ENCODE measurements around the gene PTPN7.
A peak's percentile ranks its signal among the peaks of the same experiment; 100 is the strongest.
"Not testable (repeated sequence)": the region's sequence is repeated elsewhere in the genome, so short reads cannot be mapped to it uniquely, and the experiment has no call there.

PTPN7 gene

DNA sequence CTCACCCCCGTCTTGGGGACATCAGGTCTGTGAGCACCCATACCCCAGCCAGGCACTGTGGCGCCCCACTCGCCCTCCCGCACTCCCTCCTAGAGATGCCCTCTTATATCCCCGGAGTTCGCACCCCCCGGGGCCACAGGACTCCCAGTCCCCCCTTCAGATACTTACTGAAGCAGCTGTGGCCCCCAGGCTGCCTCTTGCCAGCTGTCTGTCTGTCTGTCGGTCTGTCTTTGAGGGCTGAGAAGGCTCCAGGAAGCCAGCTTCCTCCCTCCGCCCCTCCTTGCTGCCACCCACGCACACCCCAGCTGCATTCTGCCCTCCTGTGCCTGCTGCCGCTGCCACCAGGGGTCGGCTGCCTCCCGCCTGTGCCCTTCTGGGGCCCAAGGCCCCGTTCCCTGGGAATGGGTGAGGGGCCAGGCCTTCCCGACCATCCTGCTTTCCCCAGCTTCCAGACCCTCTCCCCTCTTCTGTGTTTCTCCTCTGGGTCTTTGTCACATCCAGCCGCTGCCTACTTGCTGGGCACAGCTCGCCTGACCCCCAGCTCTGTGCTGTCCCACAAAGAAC lies at the start of gene PTPN7:
Gene PTPN7 (minus strand): TSS at position 226 of the 564 bp plus-strand sequence. CDS start 1,200 bp downstream, outside the sequence.
- DNase-seq (ENCODE audit: low read depth in 2 of 2), result peak; percentile 72 to 84

DNA sequence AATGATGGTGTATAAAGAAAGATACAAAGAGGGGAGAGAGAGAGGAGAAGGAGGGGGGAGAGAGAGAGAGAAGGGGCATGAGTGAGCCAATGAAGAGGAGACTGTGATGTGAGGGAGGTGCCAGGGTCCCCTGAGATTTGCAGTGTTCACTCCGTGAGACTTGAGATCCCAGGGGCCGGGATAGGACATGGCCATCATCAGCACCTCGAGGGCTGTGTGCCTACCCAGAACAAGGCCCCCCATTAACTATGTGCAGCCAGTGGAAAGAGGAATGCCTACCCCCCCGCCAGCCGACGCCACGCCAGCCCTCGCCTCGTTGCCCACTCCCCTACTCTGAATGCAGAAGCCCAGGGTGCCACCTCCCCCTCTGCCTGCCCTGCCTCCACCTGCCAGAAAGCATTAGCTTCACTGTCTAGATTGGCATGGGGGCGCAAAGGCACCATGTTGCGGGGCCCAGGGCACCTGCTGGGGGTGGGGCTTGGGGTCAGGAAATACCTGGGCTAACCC lies 48.0 kb upstream of the PTPN7 start:
- no peak for DNase-seq (ENCODE audit: low read depth in 2 of 2)

DNA sequence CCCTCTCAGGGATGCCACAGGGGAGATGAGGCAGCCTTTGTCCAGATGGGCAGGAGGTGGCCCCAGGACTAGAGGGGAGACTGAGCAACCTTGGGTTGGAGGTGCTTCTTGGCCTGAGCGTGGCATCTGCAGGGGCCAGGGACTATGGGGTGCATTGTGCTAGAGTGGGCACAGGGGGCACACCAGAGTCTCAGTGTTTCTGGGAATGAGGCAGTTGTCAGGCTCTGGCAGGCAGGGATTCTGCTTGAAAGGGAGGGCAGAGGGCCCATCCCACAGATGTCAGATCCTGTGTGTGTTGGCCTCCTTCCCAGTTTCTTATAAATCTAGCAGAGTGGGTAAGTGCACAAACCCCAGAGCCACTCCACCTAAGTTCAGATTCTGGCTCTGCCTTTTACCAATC lies 46.9 kb upstream of the PTPN7 start:
- DNase-seq (ENCODE audit: low read depth in 2 of 2), result no peak

DNA sequence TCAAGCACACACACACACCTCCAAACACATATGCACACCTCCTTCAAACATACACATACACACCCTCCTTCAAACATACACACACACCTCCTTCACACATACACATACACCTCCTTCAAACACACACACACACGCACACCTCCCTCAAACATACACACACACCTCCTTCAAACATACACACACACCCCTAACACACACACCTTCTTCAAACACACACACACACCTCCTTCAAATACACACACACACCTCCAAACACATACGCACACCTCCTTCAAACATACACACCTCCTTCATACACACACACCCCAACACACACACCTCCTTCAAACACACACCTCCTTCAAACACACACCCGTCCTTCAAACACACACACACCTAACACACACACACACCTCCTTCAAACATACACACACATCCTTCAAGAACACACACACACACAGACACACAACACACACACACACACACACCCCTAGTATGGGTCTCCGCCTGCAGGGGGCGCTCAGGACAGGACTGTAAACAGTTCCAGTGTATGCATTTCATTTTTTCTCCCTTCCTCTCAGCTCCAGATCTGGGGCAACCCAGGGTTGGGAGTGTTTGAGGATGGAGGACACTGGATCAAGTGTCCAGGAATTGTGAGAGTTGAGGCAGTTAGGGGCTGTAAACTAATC lies 45.3 kb upstream of the PTPN7 start:
- no peak for DNase-seq (ENCODE audit: low read depth in 2 of 2)

DNA sequence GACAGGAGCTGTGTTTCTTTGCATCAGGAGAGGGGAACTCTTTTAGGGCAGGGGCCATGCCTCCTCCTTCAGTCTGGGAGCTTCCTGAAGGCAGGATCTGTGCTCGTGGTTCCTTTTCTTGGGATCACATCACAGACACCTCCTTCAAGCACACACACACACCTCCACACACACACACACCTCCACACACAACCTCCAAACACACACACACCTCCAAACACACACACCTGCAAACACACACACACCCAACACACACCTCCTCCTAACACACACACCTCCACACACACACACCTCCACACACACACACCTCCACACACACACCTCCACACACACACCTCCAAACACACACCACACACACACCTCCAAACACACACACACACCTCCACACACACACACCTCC lies 43.7 kb upstream of the PTPN7 start:
- no peak for DNase-seq (ENCODE audit: low read depth in 2 of 2)

DNA sequence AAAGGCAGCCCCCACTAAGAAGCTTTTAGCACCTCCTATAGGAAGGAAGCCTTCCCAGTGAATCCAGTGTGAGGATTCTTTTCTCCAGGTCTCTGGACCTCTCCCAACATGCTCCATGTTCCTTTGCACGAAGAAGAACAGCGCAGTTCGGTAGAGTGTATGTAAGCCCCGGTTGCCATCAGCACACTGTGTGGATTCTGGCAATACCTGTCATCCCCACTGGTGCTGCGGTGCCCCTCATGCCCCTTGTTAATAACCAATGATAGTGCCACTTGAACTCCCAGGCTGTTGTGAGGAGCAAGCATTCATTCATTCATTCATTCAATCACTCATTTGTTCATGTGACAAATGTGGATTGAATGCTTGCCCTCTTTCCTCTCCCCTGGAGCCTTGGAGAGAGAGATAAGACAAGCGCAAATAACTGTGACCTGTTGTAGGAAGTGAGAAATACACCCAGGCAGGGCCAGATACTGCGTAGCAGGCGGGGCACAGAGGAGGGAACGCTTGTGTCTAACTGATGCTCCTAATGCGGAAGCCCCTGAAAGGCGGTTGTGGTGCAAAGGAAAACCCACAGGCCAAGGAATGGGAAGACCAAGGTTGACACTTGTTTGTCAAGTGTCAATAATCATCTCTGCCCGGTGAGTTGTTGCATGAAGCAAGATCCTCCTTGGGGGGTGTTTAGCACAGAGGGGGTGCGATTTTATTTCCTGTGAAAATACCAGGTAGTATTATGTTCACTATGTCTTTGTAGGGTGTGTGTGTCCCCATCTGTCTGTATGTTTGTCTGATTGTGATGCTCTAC lies 43.0 kb upstream of the PTPN7 start:
- peak in 1 of 2 donors; percentile 11 for DNase-seq (ENCODE audit: low read depth in 2 of 2)

DNA sequence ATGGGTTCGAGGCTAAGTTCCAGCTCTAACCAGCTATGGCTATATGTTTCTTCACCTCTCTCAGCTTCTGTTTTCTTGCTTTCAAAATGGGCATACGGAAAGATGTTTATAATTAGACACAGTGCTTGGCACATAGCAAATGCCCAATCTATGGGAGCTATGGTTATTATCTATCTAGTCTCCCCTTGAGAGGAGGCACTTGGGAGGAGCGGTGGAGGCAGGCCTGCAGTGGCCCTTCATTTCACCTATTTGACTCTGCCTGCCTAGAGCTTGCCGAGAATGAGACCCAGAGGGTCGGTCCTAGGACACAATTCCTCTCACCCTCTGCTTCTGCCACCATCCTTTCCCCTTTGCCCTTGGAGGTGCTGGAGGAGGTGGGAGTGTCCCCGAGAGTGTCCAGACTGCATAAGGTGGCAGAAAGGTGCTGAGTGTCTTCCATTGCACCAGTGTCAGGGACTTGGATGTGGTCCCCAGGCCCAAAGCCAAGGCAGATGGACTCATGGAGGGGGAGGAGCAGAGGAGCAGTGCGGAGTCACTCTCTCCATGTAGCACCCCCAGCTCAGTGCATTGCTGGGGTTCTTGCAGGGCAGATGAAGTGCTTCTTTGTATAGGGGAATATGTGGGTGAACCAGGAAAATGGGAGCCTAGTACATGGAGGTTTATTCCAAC lies 42.2 kb upstream of the PTPN7 start:
- no peak for DNase-seq (ENCODE audit: low read depth in 2 of 2)

DNA sequence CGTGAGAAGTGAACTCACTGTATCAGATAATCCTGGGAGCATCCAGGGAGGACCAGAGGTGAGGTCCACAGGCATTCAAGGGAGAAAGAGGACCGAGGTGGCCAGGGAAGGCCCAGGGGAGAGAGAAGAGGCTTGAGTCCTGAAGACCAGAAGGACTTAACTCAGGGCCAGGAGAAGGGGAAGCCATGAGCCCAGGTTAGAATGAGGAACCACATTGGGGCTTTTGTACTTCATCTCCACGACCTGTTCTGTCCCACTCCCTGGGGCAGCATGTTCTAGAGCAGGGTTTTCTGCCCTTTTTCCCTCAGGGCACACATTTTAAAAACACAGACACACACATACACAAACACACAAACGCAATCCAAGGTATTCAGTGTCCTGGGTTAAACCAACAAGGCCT lies 41.6 kb upstream of the PTPN7 start:
- no peak for DNase-seq (ENCODE audit: low read depth in 2 of 2)

DNA sequence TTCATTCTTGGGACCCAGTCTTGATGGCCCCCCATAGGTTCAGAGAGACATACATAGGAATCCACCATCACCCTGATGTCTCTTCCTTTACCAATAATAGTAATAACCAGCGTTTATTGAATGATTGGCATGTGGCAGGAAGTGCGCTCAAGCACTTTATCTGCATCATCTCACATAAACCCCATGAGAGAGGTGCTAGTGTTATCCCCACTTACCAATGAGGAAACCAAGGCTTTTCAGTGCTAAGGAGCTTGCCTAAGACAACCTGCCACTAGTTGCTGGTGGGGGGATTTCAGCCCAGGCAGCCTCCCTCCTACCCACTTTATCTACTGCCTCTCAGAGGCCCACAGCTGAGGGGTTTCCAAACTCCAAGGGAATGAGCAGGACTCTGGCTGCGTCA lies 40.9 kb upstream of the PTPN7 start:
- DNase-seq (ENCODE audit: low read depth in 2 of 2), result no peak

DNA sequence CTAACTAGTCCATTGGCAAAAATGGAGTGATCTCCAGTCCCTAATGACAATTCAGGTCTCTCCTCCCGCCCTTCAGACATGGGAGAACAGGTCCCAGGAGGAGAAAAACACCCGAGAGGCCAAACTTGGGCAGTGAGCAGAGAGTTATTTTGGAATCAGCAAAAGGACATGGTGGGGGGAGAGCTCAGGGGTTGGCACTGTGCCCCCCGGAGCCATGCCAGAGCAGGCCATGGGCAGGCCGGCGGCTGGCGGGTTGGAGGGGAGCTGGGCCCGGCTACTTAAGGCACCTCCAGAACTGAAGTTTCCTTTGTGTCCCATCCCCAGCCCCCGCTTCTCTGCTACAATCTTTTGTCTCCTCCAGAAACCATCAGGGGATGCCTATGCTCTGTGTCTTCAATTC lies 40.3 kb upstream of the PTPN7 start:
- DNase-seq (ENCODE audit: low read depth in 2 of 2), result no peak

DNA sequence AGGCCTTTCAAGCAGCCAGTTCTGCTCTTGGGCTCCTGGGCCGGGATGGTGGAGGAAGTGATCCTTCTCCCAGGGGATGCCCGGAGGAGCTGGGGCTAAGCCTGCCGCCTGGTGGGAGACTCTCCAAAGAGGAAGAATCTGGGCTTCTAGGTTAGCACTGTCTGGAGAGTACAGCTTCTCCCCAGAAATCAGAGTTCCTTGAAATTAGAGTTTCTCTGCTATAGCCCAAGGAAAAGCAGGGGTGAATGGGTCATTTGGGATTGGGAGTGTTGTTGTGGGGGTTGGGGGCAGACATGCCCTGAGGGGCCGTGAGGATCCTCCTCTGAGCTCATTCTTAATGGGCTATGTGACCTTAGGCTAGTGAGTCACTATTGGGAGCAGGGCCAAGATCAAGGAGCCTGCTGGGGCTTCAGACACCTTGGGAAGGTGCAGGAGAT lies 39.7 kb upstream of the PTPN7 start:
- no peak for DNase-seq (ENCODE audit: low read depth in 2 of 2)

DNA sequence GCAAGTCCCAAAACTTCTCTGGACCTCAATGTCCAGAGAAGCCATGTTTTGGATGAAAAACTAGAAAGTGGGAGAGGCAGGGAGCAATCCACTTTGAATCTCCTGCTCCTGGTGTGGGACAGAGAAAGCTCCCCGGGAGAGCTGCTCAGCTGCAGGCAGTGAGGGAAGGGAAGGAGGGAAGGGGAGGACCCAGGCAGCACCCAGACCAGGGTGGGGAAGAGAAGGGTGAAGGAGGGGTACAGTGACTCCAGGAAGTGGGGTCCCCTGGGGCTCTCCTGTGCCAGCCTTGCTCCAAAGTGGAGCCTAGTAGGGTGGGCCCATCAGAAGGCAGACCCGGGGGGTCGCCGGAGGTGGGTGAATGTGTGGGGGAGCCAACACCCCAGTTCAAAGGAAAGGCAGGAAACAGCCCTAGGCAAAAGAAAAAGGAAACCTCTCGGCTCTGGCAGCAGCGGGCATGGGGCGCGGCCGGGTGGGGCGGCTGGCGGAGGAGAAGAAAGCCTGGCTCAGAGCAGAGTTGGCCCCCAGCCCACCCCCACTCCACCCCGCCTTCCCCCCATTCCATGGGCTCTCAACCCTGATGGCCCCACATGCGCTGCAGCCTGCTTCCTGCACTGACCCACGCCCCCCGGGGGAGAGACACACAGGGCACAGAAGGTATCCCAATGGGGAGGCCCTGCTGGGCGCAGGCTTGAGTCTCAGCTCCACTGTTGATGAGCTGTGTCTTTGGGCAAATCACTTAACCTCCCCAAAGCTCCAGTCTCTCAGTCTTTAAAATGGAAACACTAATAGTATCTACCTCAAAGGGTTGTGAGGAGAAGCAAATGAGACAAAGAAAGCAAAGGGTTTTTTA lies 38.9 kb upstream of the PTPN7 start:
- no peak for DNase-seq (ENCODE audit: low read depth in 2 of 2)

DNA sequence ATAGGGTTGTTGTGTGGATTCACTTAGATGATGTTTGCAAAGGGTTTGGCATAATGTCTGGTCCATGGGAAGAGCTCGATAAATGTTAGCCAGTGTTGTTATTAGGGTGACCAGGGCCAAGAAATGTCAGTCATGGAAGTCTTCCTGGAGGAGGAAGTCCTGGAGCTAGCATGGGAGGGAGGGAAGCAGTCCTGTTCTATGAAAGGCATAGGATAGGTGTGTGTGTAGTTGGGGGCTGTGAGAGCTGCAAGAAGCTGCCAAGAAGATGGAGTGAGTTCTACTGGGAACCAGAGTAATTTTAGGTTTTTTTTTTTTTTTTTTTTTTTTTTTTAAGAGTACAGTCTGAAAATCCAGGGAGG lies 37.9 kb upstream of the PTPN7 start:
- no peak for DNase-seq (ENCODE audit: low read depth in 2 of 2)

DNA sequence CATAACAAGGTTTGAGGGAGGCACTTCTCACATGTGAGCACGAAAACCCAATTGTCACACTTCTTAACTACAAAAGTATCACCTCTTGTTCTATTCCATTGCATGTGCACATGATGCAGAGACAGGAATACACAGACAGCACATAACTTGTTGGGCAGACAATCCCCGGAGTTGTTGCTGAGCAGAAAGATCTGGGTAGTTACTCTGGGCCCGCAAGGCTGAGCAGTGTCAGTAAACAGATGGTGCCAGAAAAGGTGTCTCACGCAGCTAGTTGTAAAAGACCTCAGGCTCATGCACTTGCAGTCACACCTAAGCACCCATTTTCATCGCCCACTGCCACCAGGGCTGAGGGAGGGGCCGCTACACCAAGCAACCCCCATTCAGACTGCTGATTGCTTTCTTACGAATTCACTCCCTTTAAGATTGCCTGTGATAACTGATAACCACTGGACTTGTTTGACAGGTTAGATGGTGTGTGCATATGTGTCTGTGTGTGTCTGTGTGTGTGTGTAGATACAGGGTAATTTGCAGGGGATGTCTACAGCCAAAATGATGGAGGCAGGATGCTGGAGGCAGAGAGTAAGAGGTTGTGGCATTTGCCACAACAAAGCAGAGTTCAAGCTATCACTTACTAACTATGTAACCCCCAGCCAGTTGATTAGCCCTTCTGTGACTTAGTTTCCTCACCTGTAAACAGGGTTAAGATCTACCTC lies 37.4 kb upstream of the PTPN7 start:
- peak in 1 of 2 donors; percentile 7 for DNase-seq (ENCODE audit: low read depth in 2 of 2)

DNA sequence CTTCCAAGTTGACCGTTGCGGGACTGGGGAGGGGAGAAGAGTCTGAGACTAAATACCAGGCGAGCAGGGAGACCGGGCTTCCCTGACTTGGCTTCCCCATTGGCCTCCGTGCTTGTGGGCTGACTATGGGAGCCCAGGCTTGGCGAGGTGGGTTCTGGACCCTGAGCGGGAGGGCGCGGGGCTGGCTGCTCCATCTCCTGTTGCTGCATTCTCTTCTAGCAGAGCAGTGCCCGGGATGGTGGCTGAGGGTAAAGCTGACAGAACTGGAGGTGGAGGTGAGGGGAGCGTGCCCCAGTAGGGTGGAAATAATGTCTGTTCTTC lies 33.9 kb upstream of the PTPN7 start:
- DNase-seq (ENCODE audit: low read depth in 2 of 2), result no peak

DNA sequence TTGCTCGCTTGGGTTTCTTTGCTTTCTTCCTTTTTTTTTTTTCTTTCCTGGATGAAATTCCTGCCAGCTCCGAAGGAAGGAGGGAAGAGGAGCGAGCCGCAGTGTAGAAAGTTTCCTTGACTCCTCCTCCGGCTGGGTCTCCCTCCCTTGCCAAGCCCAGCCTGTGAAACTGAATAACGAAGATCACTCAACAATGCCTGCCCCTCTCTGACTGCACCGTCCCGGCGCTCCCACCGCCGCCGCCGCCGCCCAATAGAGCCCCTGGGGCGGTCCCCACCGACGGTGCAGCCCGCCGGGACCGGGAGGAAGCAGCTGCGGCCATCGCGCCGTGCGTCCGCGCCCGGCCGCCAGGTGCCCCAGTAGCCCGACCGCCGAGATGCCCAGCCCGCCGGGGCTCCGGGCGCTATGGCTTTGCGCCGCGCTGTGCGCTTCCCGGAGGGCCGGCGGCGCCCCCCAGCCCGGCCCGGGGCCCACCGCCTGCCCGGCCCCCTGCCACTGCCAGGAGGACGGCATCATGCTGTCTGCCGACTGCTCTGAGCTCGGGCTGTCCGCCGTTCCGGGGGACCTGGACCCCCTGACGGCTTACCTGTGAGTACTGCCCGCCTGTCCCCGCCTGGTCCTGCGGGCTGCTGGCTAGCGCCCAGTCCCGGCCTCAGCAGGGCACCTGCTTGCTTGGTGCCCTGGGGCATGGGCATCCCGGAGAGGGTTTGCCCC lies 33.4 kb upstream of the PTPN7 start, which contains the start of gene LGR6:
Gene LGR6 (plus strand): TSS at position 186 of the 714 bp plus-strand sequence. CDS start 191 bp downstream, at position 377.
- DNase-seq (ENCODE audit: low read depth in 2 of 2), result no peak

DNA sequence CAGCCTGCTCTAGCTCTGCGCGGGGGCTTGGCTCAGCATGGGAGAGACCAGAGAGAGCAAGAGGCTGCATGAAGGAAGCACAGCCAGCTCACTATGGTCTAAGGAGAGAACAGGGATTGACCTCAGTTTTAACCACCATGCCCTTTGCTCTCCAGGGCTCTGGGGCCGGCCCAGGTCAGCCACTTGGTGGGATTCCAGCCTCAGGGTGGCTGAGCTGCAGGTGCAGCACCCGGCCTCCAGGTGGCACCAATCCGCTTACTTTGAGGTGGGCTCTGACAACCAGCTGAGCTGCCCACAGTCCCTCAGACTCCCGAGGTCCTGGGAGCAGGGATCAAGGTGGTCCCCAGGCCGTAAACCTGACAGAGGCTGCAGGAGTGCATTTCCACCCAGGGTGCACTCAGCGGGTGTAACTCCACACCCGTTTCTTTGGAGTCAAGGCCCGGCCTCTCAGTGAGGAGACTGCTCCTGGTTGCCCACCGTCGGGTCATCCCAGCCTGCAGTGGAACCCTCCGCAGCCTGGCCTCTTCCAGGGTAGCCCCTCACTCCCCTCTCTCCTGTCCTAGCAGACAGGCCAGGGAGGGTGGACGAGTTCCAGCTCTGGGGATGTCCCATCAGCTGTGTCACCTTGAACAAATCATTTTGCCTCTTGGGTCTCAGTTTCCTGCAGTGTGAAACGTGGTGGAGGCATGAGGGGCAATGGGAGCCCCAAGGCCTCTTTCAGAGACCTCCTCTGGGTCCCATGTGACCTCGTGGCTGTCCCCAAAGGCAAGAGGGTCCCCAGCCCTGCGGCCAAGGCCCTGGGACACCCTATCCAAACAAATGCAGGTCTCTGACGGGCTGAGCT lies 32.6 kb upstream of the PTPN7 start:
- DNase-seq (ENCODE audit: low read depth in 2 of 2), result peak; percentile 16 to 33

DNA sequence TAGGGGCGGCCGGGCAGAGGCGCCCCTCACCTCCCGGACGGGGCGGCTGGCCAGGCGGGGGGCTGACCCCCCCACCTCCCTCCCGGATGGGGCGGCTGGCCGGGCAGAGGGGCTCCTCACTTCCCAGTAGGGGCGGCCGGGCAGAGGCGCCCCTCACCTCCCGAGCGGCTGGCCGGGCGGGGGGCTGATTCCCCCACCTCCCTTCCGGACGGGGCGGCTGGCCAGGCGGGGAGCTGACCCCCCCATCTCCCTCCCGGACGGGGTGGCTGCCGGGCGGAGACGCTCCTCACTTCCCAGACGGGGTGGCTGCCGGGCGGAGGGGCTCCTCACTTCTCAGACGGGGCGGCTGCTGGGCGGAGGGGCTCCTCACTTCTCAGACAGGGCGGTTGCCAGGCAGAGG lies 31.0 kb upstream of the PTPN7 start:
- DNase-seq (ENCODE audit: low read depth in 2 of 2), result not testable (repeated sequence)
